ENCODE results near the gene SLC11A1.

SLC11A1 gene

DNA sequence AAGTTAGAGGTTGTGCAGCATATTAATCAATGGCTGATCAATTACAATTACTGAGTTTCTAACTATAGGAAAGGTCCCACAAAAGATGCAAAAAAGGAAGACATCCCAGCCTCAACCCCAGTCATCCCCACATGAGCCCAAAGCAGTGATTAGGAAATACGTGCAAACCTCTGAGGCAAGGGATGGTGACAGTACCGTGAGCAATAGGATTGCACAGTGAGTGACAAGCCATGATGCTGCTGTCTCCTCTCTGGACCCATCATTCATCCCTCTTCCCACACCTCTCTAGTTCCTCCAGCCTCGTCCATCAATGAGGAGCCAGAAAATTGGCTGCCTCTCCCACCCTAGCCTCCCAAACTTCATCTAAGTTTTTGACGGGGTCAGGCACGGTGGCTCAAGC lies 4.0 kb upstream of the SLC11A1 start:
- no CpG with 5 or more reads among the region's 5 CpGs for WGBS (ENCODE audit: extremely low coverage, insufficient coverage, insufficient read length)

DNA sequence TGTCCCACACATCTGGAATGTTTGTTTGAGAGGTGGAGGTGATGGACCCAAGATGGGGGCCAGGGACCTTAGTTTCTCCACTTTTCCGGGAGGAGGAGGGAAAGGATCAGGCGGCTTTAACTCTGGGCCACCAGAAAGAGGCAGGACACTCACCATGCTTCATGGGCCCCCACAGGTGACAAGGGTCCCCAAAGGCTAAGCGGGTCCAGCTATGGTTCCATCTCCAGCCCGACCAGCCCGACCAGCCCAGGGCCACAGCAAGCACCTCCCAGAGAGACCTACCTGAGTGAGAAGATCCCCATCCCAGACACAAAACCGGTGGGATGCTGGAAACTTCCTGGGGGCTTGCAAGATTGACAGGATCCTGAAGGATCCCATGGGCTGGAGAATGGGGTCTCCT lies 712 bp downstream of the SLC11A1 start:
- Histone ChIP-seq H2BK12ac (ENCODE audit: low read length) (no peak overlapping the region), H2AFZ (ENCODE audit: insufficient read depth, low read length, poor library complexity) (no peak overlapping the region), H3K9me3 (ENCODE audit: insufficient read depth, low read depth, low read length) (peaks cover 2% of the 10 kb centered on the region), H3K36me3 (ENCODE audit: control insufficient read depth in 1 of 2, insufficient read depth in 2 of 2, low read length in 2 of 2) (no peaks in the 10 kb centered on the region), H3K23ac (ENCODE audit: low read length) (no peak overlapping the region), H3K4ac (ENCODE audit: low read depth, low read length) (no peak overlapping the region), H3K4me3 (ENCODE audit: low read depth, low read length) (no peak overlapping the region), H4K91ac (ENCODE audit: low read depth, low read length) (no peak overlapping the region), H4K8ac (ENCODE audit: low read depth, low read length) (no peak overlapping the region), H3K27me3 (ENCODE audit: insufficient read depth, low read length) (no peaks in the 10 kb centered on the region), H3K27ac (ENCODE audit: low read depth, low read length) (no peak overlapping the region), H3K79me1 (ENCODE audit: low read length) (peaks cover 1% of the 10 kb centered on the region), H3K4me2 (ENCODE audit: low read length) (no peak overlapping the region), H3K14ac (ENCODE audit: low read length) (no peak overlapping the region), H2AK5ac (ENCODE audit: low read length) (no peak overlapping the region), H3K18ac (ENCODE audit: low read length) (no peak overlapping the region), H3K4me1 (ENCODE audit: control insufficient read depth in 1 of 2, insufficient read depth in 2 of 2, low read length in 2 of 2) (peaks cover 2% of the 10 kb centered on the region in 2 experiments), H2BK5ac (ENCODE audit: low read depth, low read length, poor library complexity) (no peak overlapping the region), H3K9ac (ENCODE audit: low read length) (no peak overlapping the region), H3K79me2 (ENCODE audit: control insufficient read depth, insufficient read depth, low read length, poor library complexity) (no peaks in the 10 kb centered on the region), H2BK120ac (ENCODE audit: insufficient read depth, low read length, poor library complexity) (no peak overlapping the region), H4K12ac (ENCODE audit: low read depth, low read length) (no peak overlapping the region)
- DNase-seq, result no peak
- WGBS (ENCODE audit: extremely low coverage, insufficient coverage, insufficient read length), result no CpG with 5 or more reads among the region's 6 CpGs

More for the DNA sequence above, 4.0 kb upstream of the SLC11A1 start:
- Histone ChIP-seq H3K79me2 (ENCODE audit: control insufficient read depth, insufficient read depth, low read length, poor library complexity) (no peaks in the 10 kb centered on the region), H3K9ac (ENCODE audit: low read length) (no peak overlapping the region), H2BK120ac (ENCODE audit: insufficient read depth, low read length, poor library complexity) (no peak overlapping the region), H2BK12ac (ENCODE audit: low read length) (no peak overlapping the region), H3K27me3 (ENCODE audit: insufficient read depth, low read length) (no peaks in the 10 kb centered on the region), H3K4ac (ENCODE audit: low read depth, low read length) (no peak overlapping the region), H3K9me3 (ENCODE audit: insufficient read depth, low read depth, low read length) (no peaks in the 10 kb centered on the region), H2BK5ac (ENCODE audit: low read depth, low read length, poor library complexity) (no peak overlapping the region), H3K27ac (ENCODE audit: low read depth, low read length) (no peak overlapping the region), H4K91ac (ENCODE audit: low read depth, low read length) (no peak overlapping the region), H3K4me2 (ENCODE audit: low read length) (no peak overlapping the region), H3K79me1 (ENCODE audit: low read length) (no peaks in the 10 kb centered on the region), H3K14ac (ENCODE audit: low read length) (no peak overlapping the region), H4K8ac (ENCODE audit: low read depth, low read length) (no peak overlapping the region), H2AFZ (ENCODE audit: insufficient read depth, low read length, poor library complexity) (no peak overlapping the region), H3K23ac (ENCODE audit: low read length) (no peak overlapping the region), H3K36me3 (ENCODE audit: control insufficient read depth in 1 of 2, insufficient read depth in 2 of 2, low read length in 2 of 2) (no peaks in the 10 kb centered on the region), H3K4me3 (ENCODE audit: low read depth, low read length) (no peak overlapping the region), H3K4me1 (ENCODE audit: control insufficient read depth in 1 of 2, insufficient read depth in 2 of 2, low read length in 2 of 2) (no peaks in the 10 kb centered on the region), H2AK5ac (ENCODE audit: low read length) (no peak overlapping the region), H3K18ac (ENCODE audit: low read length) (no peak overlapping the region), H4K12ac (ENCODE audit: low read depth, low read length) (no peak overlapping the region)
- DNase-seq, result no peak

GRCh38 chr2:218383892-218384519 lies 1.9 kb downstream of the SLC11A1 start:
- Histone ChIP-seq H3K79me2 (ENCODE audit: control insufficient read depth, insufficient read depth, low read length, poor library complexity) (no peaks in the 10 kb centered on the region), H3K18ac (ENCODE audit: low read length) (no peak overlapping the region), H2BK5ac (ENCODE audit: low read depth, low read length, poor library complexity) (no peak overlapping the region), H3K27ac (ENCODE audit: low read depth, low read length) (no peak overlapping the region), H4K91ac (ENCODE audit: low read depth, low read length) (no peak overlapping the region), H3K36me3 (ENCODE audit: control insufficient read depth in 1 of 2, insufficient read depth in 2 of 2, low read length in 2 of 2) (no peaks in the 10 kb centered on the region), H3K4ac (ENCODE audit: low read depth, low read length) (no peak overlapping the region), H3K4me3 (ENCODE audit: low read depth, low read length) (no peak overlapping the region), H3K27me3 (ENCODE audit: insufficient read depth, low read length) (no peaks in the 10 kb centered on the region), H3K14ac (ENCODE audit: low read length) (no peak overlapping the region), H3K9ac (ENCODE audit: low read length) (no peak overlapping the region), H3K4me2 (ENCODE audit: low read length) (no peak overlapping the region), H3K79me1 (ENCODE audit: low read length) (peaks cover 2% of the 10 kb centered on the region), H3K4me1 (ENCODE audit: control insufficient read depth in 1 of 2, insufficient read depth in 2 of 2, low read length in 2 of 2) (peaks cover 2 to 3% of the 10 kb centered on the region in 2 experiments), H4K12ac (ENCODE audit: low read depth, low read length) (no peak overlapping the region), H3K9me3 (ENCODE audit: insufficient read depth, low read depth, low read length) (peaks cover 2% of the 10 kb centered on the region), H2BK12ac (ENCODE audit: low read length) (no peak overlapping the region), H2AFZ (ENCODE audit: insufficient read depth, low read length, poor library complexity) (no peak overlapping the region), H4K8ac (ENCODE audit: low read depth, low read length) (no peak overlapping the region), H3K23ac (ENCODE audit: low read length) (no peak overlapping the region), H2AK5ac (ENCODE audit: low read length) (no peak overlapping the region), H2BK120ac (ENCODE audit: insufficient read depth, low read length, poor library complexity) (no peak overlapping the region)
- DNase-seq, result no peak
- WGBS (ENCODE audit: extremely low coverage, insufficient coverage, insufficient read length), result no CpG with 5 or more reads among the region's 10 CpGs

GRCh38 chr2:218384975-218385374 lies 2.9 kb downstream of the SLC11A1 start:
- WGBS (ENCODE audit: extremely low coverage, insufficient coverage, insufficient read length), result no CpG with 5 or more reads among the region's 9 CpGs
- no peak overlapping the region for H3K27ac ChIP-seq (ENCODE audit: low read depth, low read length)
- no peak overlapping the region for H2BK12ac ChIP-seq (ENCODE audit: low read length)
- H3K9ac ChIP-seq (ENCODE audit: low read length), result no peak overlapping the region
- H3K27me3 ChIP-seq (ENCODE audit: insufficient read depth, low read length), result no peaks in the 10 kb centered on the region
- no peak overlapping the region for H2AK5ac ChIP-seq (ENCODE audit: low read length)
- H3K4ac ChIP-seq (ENCODE audit: low read depth, low read length), result no peak overlapping the region
- H3K79me2 ChIP-seq (ENCODE audit: control insufficient read depth, insufficient read depth, low read length, poor library complexity), result no peaks in the 10 kb centered on the region
- H3K4me1 ChIP-seq (ENCODE audit: control insufficient read depth in 1 of 2, insufficient read depth in 2 of 2, low read length in 2 of 2), result peaks cover 2 to 3% of the 10 kb centered on the region in 2 experiments
- H3K18ac ChIP-seq (ENCODE audit: low read length), result no peak overlapping the region
- H4K8ac ChIP-seq (ENCODE audit: low read depth, low read length), result no peak overlapping the region
- H4K12ac ChIP-seq (ENCODE audit: low read depth, low read length), result no peak overlapping the region
- no peak overlapping the region for H3K4me2 ChIP-seq (ENCODE audit: low read length)
- peaks cover 2% of the 10 kb centered on the region for H3K79me1 ChIP-seq (ENCODE audit: low read length)
- no peak overlapping the region for H3K23ac ChIP-seq (ENCODE audit: low read length)
- H3K4me3 ChIP-seq (ENCODE audit: low read depth, low read length), result no peak overlapping the region
- H3K14ac ChIP-seq (ENCODE audit: low read length), result no peak overlapping the region
- H3K9me3 ChIP-seq (ENCODE audit: insufficient read depth, low read depth, low read length), result peaks cover 2% of the 10 kb centered on the region
- no peak overlapping the region for H2BK120ac ChIP-seq (ENCODE audit: insufficient read depth, low read length, poor library complexity)
- H3K36me3 ChIP-seq (ENCODE audit: control insufficient read depth in 1 of 2, insufficient read depth in 2 of 2, low read length in 2 of 2), result no peaks in the 10 kb centered on the region
- no peak overlapping the region for H2AFZ ChIP-seq (ENCODE audit: insufficient read depth, low read length, poor library complexity)
- no peak for DNase-seq
- H2BK5ac ChIP-seq (ENCODE audit: low read depth, low read length, poor library complexity), result no peak overlapping the region
- no peak overlapping the region for H4K91ac ChIP-seq (ENCODE audit: low read depth, low read length)
